Measurements from ENCODE around the gene NOTCH1.
"Not testable (repeated sequence)": the region's sequence is repeated elsewhere in the genome, so short reads cannot be mapped to it uniquely, and the experiment has no call there.

- not testable (repeated sequence) for TF ChIP-seq CTCF (conservative IDR thresholded peaks at IDR 0.05; ENCODE audit: low read depth, low read length); EZH2 (IDR thresholded peaks at IDR 0.05; ENCODE audit: borderline replicate concordance, low read depth, low read length, poor library complexity, severe bottlenecking)
These were observed 28.8 kb upstream of the NOTCH1 start for GRCh38 chr9:136574606-136575005.

Measured in A673 (cell line).